Sigmoid colon (tissue), 4 donors: ENCODE measurements around the gene ATIC.

Experiments used
- CTCF ChIP-seq, 4 experiments: fragments of 450-650 bp in 3 of 4; fragments of 200-600 bp in 1 of 4; IDR thresholded peaks; one replicate each; pipeline ENCODE4 v1.5.1; 2016 to 2019; ENCODE audit warnings: antibody characterized with exemption in 4 of 4, mild to moderate bottlenecking in 3 of 4, moderate library complexity in 2 of 4
- EP300 ChIP-seq, 4 donors: sonication (generic); formaldehyde crosslinking; IDR thresholded peaks; one replicate each; pipeline ENCODE4 v1.6.1; 2017; ENCODE audit warnings: antibody characterized with exemption in 4 of 4
- POLR2A ChIP-seq, 2 donors: fragments of 450-650 bp; IDR thresholded peaks; one replicate each; pipeline ENCODE4 v1.6.1; 2016; ENCODE audit warnings: antibody characterized with exemption in 2 of 2, mild to moderate bottlenecking in 2 of 2, moderate library complexity in 2 of 2
- POLR2AphosphoS5 ChIP-seq, 4 donors: sonication (generic); formaldehyde crosslinking; IDR thresholded peaks; one replicate each; pipeline ENCODE4 v1.6.1; 2017; ENCODE audit warnings: antibody characterized with exemption in 4 of 4

- no peak for TF ChIP-seq POLR2A (IDR thresholded peaks at IDR 0.05)
- TF ChIP-seq CTCF (IDR thresholded peaks at IDR 0.05) = no peak
- TF ChIP-seq POLR2AphosphoS5 (IDR thresholded peaks at IDR 0.05) = no peak
- TF ChIP-seq EP300 (IDR thresholded peaks at IDR 0.05) = no peak
Observed at GRCh38 chr2:215270118-215270451, 41.8 kb upstream of the ATIC start.
